Measurements from ENCODE around the gene DCPS. TPM values are rescaled to one million over a fixed set of nuclear protein-coding genes. Genes with fewer than 3 reads are reported as not detected.
A peak's percentile ranks its signal among the peaks of the same experiment; 100 is the strongest.

The DCPS gene
- total and polyA plus RNA-seq, 2 experiments from 2014 or later = 12.1 to 26.1 TPM

DNA sequence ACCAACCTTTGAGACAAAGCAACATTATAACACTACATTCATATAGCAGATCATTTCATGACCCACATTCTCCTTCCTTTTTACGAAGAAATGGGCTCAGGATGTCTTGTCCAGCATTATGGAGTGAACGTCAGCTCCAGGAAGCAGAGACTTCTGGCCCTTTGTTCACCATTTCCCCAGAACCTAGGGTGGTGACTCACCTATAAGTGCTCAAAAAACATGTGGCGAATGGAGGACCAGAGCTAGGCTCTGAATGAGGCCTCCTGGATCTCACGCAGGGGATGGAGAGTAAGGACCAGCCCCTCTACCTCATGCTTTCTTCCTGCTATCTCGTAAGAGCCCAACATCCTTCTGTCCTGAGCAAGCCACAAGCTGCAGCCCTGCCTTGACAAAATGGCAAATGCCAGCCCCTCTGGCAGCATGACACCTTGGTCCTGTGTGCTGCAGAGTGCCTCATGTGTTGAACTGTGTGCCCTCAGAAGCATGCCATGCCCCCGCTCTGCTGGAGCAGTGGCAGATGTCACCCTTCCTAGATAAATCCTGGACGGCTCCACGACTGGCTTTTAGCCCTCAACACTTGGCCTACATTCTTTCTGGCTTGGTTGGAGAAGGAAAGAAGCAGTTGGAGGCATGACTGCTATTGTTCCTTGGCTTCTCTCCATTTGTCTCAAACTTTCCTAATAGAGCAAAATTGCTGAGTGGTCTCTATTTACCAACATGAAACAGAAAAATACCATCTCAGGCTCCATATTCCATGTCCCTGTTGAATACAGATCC is 45.1 kb downstream of the DCPS start:
- 22 to 27% methylated on average over 8 of the region's 8 CpGs for WGBS, 2 experiments (ENCODE audit: low coverage in 1 of 2, low lambda C conversion rate in 2 of 2, missing lambda C conversion rate in 2 of 2)
- peaks cover 51% of the 10 kb centered on the region for H3K79me2 ChIP-seq (ENCODE audit: insufficient read depth)
- in situ Hi-C loops (cut with MboI) = no loop called here
- H4K20me1 ChIP-seq (ENCODE audit: insufficient read depth) = no peaks in the 10 kb centered on the region
- TF ChIP-seq EZH2 (IDR thresholded peaks at IDR 0.05; ENCODE audit: insufficient read depth, poor library complexity, severe bottlenecking) (no peak), EZH2phosphoT487 (IDR thresholded peaks at IDR 0.05; ENCODE audit: insufficient read depth, low read depth) (no peak)
- no peaks in the 10 kb centered on the region for H3K9me3 ChIP-seq (ENCODE audit: low read depth)
- 0 out of 2 replicates have a peak overlapping the region, but pooled peaks have one; percentile 3 for H2AFZ ChIP-seq
- H3K9me2 ChIP-seq (ENCODE audit: insufficient read depth) = no peaks in the 10 kb centered on the region
- peak overlapping the region; percentile 11 for H3K4me2 ChIP-seq (ENCODE audit: unreplicated experiment)
- H3K4me1 ChIP-seq (ENCODE audit: insufficient read depth) = peaks cover 66% of the 10 kb centered on the region
- H3K9ac ChIP-seq = peak overlapping the region; percentile 12; the same call in 1 of the 2 replicates
- no peak overlapping the region for H3K4me3 ChIP-seq
- H3F3A ChIP-seq (ENCODE audit: insufficient read depth) = peaks cover 39% of the 10 kb centered on the region
- peak overlapping the region; percentile 63 for H3K27ac ChIP-seq
- H3K27me3 ChIP-seq (replicated peaks; ENCODE audit: insufficient read depth) = no peaks in the 10 kb centered on the region
- H3K36me3 ChIP-seq (ENCODE audit: low read depth) = no peaks in the 10 kb centered on the region
- DNase-seq = peak; percentile 81

GRCh38 chr11:126350836-126351235 is 47.0 kb downstream of the DCPS start:
- Histone ChIP-seq H3F3A (ENCODE audit: insufficient read depth) (peaks cover 34% of the 10 kb centered on the region), H3K9ac (no peak overlapping the region), H3K9me2 (ENCODE audit: insufficient read depth) (no peaks in the 10 kb centered on the region), H3K79me2 (ENCODE audit: insufficient read depth) (peaks cover 60% of the 10 kb centered on the region), H3K4me2 (ENCODE audit: unreplicated experiment) (no peak overlapping the region), H3K27ac (no peak overlapping the region), H3K27me3 (replicated peaks; ENCODE audit: insufficient read depth) (no peaks in the 10 kb centered on the region), H4K20me1 (ENCODE audit: insufficient read depth) (no peaks in the 10 kb centered on the region), H2AFZ (no peak overlapping the region), H3K4me3 (no peak overlapping the region), H3K9me3 (ENCODE audit: low read depth) (no peaks in the 10 kb centered on the region), H3K4me1 (ENCODE audit: insufficient read depth) (peaks cover 64% of the 10 kb centered on the region), H3K36me3 (ENCODE audit: low read depth) (no peaks in the 10 kb centered on the region)
- no peak for DNase-seq
- TF ChIP-seq EZH2phosphoT487 (IDR thresholded peaks at IDR 0.05; ENCODE audit: insufficient read depth, low read depth) = no peak
- TF ChIP-seq EZH2 (IDR thresholded peaks at IDR 0.05; ENCODE audit: insufficient read depth, poor library complexity, severe bottlenecking) = no peak
- in situ Hi-C loops (cut with MboI) = no loop called here
- 43 to 50% methylated on average over 5 of the region's 5 CpGs for WGBS, 2 experiments (ENCODE audit: low coverage in 1 of 2, low lambda C conversion rate in 2 of 2, missing lambda C conversion rate in 2 of 2)

- in situ Hi-C loops (cut with MboI) = no loop called here
- H4K20me1 ChIP-seq (ENCODE audit: insufficient read depth) = no peaks in the 10 kb centered on the region
- H3K9me2 ChIP-seq (ENCODE audit: insufficient read depth) = no peaks in the 10 kb centered on the region
- H3K4me2 ChIP-seq (ENCODE audit: unreplicated experiment) = no peak overlapping the region
- WGBS, 2 experiments (ENCODE audit: low coverage in 1 of 2, low lambda C conversion rate in 2 of 2, missing lambda C conversion rate in 2 of 2) = 51 to 60% methylated on average over 3 of the region's 3 CpGs
- H3K4me1 ChIP-seq (ENCODE audit: insufficient read depth) = peaks cover 56% of the 10 kb centered on the region
- H3K9ac ChIP-seq = no peak overlapping the region
- H3F3A ChIP-seq (ENCODE audit: insufficient read depth) = peaks cover 24% of the 10 kb centered on the region
- H3K4me3 ChIP-seq = no peak overlapping the region
- H3K27ac ChIP-seq = peak overlapping the region; percentile 95
- TF ChIP-seq EZH2phosphoT487 (IDR thresholded peaks at IDR 0.05; ENCODE audit: insufficient read depth, low read depth) (no peak), EZH2 (IDR thresholded peaks at IDR 0.05; ENCODE audit: insufficient read depth, poor library complexity, severe bottlenecking) (no peak)
- H2AFZ ChIP-seq = no peak overlapping the region
- DNase-seq = no peak
- no peaks in the 10 kb centered on the region for H3K36me3 ChIP-seq (ENCODE audit: low read depth)
- H3K9me3 ChIP-seq (ENCODE audit: low read depth) = no peaks in the 10 kb centered on the region
- H3K27me3 ChIP-seq (replicated peaks; ENCODE audit: insufficient read depth) = no peaks in the 10 kb centered on the region
- H3K79me2 ChIP-seq (ENCODE audit: insufficient read depth) = peaks cover 72% of the 10 kb centered on the region
These were observed 48.3 kb downstream of the DCPS start for GRCh38 chr11:126352163-126352562.

DNA sequence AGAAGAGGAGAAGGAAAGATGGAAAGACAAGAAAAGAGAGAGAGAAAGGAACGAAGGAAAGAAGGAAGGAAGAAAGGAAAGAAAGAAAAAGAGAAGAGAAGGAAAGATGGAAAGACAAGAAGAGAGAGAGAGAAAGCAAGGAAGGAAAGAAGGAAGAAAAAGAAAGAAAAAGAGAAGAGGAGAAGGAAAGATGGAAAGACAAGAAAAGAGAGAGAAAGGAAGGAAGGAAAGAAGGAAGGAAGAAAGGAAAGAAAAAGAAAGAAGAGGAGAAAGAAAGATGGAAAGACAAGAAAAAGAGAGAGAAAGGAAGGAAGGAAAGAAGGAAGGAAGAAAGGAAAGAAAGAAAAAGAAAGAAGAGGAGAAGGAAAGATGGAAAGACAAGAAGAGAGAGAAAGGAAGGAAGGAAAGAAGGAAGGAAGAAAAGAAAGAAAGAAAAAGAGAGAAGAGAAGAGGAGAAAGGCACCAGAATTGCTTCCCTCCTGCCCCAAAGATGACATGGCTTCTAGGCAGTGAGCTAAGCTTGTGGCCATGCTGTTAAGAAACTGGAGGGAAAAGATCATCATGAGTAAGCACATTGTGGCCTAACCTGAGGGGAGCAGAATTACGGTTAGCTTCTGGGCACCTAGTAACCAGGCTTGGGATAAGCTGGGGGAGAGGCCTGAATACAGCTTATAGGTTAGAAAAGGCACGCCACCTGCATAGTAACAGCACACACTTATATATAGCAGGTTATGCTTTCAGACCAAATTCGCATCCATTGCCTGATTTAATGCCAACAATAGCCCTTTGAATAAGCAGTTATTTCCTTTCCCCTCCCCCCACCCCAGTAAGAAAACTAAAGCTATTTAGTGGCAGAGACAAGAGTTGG is 49.3 kb downstream of the DCPS start:
- Histone ChIP-seq H3K9me3 (ENCODE audit: low read depth) (no peaks in the 10 kb centered on the region), H3K27me3 (replicated peaks; ENCODE audit: insufficient read depth) (no peaks in the 10 kb centered on the region), H3K4me3 (peak overlapping the region; percentile 23), H3K4me1 (ENCODE audit: insufficient read depth) (peaks cover 62% of the 10 kb centered on the region), H3K27ac (peak overlapping the region; percentile 95), H3K79me2 (ENCODE audit: insufficient read depth) (peaks cover 72% of the 10 kb centered on the region), H3F3A (ENCODE audit: insufficient read depth) (peaks cover 24% of the 10 kb centered on the region), H2AFZ (no peak overlapping the region), H3K9ac (peak overlapping the region; percentile 65), H3K36me3 (ENCODE audit: low read depth) (no peaks in the 10 kb centered on the region), H4K20me1 (ENCODE audit: insufficient read depth) (no peaks in the 10 kb centered on the region), H3K9me2 (ENCODE audit: insufficient read depth) (no peaks in the 10 kb centered on the region), H3K4me2 (ENCODE audit: unreplicated experiment) (peak overlapping the region; percentile 33)
- peak; percentile 90 for DNase-seq
- in situ Hi-C loops (cut with MboI) = no loop called here
- 16 to 44% methylated on average over 4 of the region's 4 CpGs for WGBS, 2 experiments (ENCODE audit: low coverage in 1 of 2, low lambda C conversion rate in 2 of 2, missing lambda C conversion rate in 2 of 2)
- TF ChIP-seq EZH2 (IDR thresholded peaks at IDR 0.05; ENCODE audit: insufficient read depth, poor library complexity, severe bottlenecking) = no peak
- no peak for TF ChIP-seq EZH2phosphoT487 (IDR thresholded peaks at IDR 0.05; ENCODE audit: insufficient read depth, low read depth)
